Measurements from ENCODE around the gene SND1.

- TF ChIP-seq POLR2A (IDR thresholded peaks at IDR 0.05) (no peak), CTCF (IDR thresholded peaks at IDR 0.05) (no peak)
Measured at GRCh38 chr7:128021366-128021765, 369.4 kb downstream of the SND1 start.
